Measurements from ENCODE around the gene PAPLN.

DNA sequence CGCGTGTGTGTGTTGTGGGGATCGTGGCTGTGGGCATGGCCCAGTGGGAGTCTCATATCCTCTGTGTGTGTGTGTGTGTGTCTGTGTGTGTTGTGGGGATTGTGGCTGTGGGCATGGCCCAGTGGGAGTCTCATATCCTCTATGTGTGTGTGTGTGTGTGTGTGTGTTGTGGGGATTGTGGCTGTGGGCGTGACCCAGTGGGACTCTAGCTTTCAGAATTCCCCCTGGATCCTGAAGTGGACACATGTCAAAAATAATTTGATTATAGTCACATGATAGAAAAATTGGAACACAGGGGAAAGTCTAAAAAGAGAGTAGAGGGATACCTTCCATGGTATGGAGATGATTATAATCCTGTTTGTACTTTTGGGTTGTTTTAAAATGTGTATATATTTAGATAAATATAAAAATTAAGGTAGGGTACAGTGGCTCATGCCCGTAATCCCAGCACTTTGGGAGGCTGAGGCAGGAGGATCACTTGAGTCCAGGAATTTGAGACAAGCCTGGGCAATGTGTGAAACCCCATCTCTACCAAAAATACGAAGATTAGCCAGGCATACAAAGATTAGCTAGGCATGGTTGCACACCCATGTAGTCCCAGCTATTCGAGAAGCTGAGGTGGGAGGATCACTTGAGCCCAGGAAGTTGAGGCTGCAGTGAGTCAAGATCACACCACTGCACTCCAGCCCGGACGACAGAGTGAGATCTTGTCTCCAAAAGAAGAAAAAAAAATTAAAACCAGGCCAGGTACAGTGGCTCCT lies 11.0 kb downstream of the PAPLN start:
- TF ChIP-seq POLR2A (IDR thresholded peaks at IDR 0.05; ENCODE audit: low read depth, low read length) (no peak), TAF1 (IDR thresholded peaks at IDR 0.05; ENCODE audit: borderline replicate concordance, low read depth, low read length) (no peak), POLR2AphosphoS5 (IDR thresholded peaks at IDR 0.05; ENCODE audit: low read depth, low read length) (no peak)

Measured in GM12892 (cell line).